ENCODE results near the gene TPI1.

GRCh38 chr12:6833189-6833890, 34.0 kb upstream of the TPI1 start:
- TF ChIP-seq POLR2AphosphoS5 (IDR thresholded peaks at IDR 0.05) (no peak), CTCF (IDR thresholded peaks at IDR 0.05) (no peak), POLR2A (IDR thresholded peaks at IDR 0.05) (no peak), EP300 (IDR thresholded peaks at IDR 0.05) (no peak)
